ENCODE results near the gene DGKK. TPM values are rescaled to one million over a fixed set of nuclear protein-coding genes. Genes with fewer than 3 reads are reported as not detected.

The DGKK gene
- total and polyA plus RNA-seq, 12 donors, result 0.02 TPM; not detected in 11

- WGBS, 2 donors, result 72 to 74% methylated on average over 2 of the region's 2 CpGs
- peaks cover 0 to 47% (median 0%) of the 10 kb centered on the region in 7 donors for H3K27me3 ChIP-seq
- intact Hi-C loops (cut with DNase I), result no loop called here
- no peak for DNase-seq
- ATAC-seq, result no peak
- H3K4me1 ChIP-seq, result no peaks in the 10 kb centered on the region
- no peak overlapping the region for H3K27ac ChIP-seq
- peaks cover 0 to 12% (median 0%) of the 10 kb centered on the region in 11 donors for H3K9me3 ChIP-seq
- H3K36me3 ChIP-seq, result no peaks in the 10 kb centered on the region
- no peak for TF ChIP-seq CTCF (IDR thresholded peaks at IDR 0.05)
- H3K4me3 ChIP-seq, result no peak overlapping the region
Measured at GRCh38 chrX:50407976-50408375, 62.6 kb downstream of the DGKK start.

GRCh38 chrX:50403903-50404302, 66.7 kb downstream of the DGKK start:
- ATAC-seq, result no peak
- no peak for TF ChIP-seq CTCF (IDR thresholded peaks at IDR 0.05)
- WGBS, 2 donors, result 48 to 49% methylated on average over 5 of the region's 5 CpGs
- peaks cover 0 to 38% (median 0%) of the 10 kb centered on the region in 7 donors for H3K27me3 ChIP-seq
- H3K9me3 ChIP-seq, result peaks cover 0 to 12% (median 0%) of the 10 kb centered on the region in 11 donors
- intact Hi-C loops (cut with DNase I), result no loop called here
- no peaks in the 10 kb centered on the region for H3K36me3 ChIP-seq
- no peak overlapping the region for H3K27ac ChIP-seq
- DNase-seq, result no peak
- no peaks in the 10 kb centered on the region for H3K4me1 ChIP-seq
- no peak overlapping the region for H3K4me3 ChIP-seq

- Histone ChIP-seq H3K36me3 (no peaks in the 10 kb centered on the region), H3K4me1 (no peaks in the 10 kb centered on the region), H3K4me3 (no peak overlapping the region), H3K27ac (no peak overlapping the region), H3K9me3 (peaks cover 0 to 12% (median 0%) of the 10 kb centered on the region in 11 donors), H3K27me3 (peaks cover 0 to 39% (median 0%) of the 10 kb centered on the region in 7 donors)
- ATAC-seq (no peak), DNase-seq (no peak)
- no peak for TF ChIP-seq CTCF (IDR thresholded peaks at IDR 0.05)
- intact Hi-C loops (cut with DNase I), result no loop called here
- WGBS, 2 donors, result 81 to 84% methylated on average over 3 of the region's 3 CpGs
Measured at GRCh38 chrX:50402886-50403285, 67.7 kb downstream of the DGKK start.

GRCh38 chrX:50393902-50394301, 76.7 kb downstream of the DGKK start:
- H3K27me3 ChIP-seq, result peaks cover 0 to 62% (median 0%) of the 10 kb centered on the region in 7 donors
- intact Hi-C loops (cut with DNase I), result no loop called here
- H3K36me3 ChIP-seq, result no peaks in the 10 kb centered on the region
- H3K9me3 ChIP-seq, result no peaks in the 10 kb centered on the region
- 23 to 34% methylated on average over 2 of the region's 2 CpGs for WGBS, 2 donors
- ATAC-seq (no peak), DNase-seq (no peak)
- H3K4me1 ChIP-seq, result no peaks in the 10 kb centered on the region
- H3K27ac ChIP-seq, result no peak overlapping the region
- H3K4me3 ChIP-seq, result no peak overlapping the region
- TF ChIP-seq CTCF (IDR thresholded peaks at IDR 0.05), result no peak
